Measurements from ENCODE around the gene APOBEC3G.

DNA sequence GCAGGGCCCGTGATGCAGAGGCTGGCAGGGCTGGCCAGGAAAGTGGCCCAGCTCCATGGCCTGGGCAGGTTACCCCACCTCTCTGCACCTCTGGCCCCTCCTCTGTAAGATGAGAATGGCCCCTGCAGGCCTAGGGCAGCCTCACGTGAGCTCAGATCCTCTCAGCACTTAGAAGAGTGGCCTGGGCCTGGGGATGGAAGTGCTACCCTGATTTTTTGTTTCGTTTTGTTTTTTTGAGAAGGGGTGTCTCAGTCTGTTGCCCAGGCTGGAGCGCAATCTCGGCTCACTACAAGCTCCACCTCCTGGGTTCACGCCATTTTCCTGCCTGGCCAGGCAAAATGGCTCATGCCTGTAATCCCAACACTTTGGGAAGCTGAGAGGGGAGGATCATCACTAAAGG is 21.0 kb downstream of the APOBEC3G start:
- TF ChIP-seq, protein P1, sequence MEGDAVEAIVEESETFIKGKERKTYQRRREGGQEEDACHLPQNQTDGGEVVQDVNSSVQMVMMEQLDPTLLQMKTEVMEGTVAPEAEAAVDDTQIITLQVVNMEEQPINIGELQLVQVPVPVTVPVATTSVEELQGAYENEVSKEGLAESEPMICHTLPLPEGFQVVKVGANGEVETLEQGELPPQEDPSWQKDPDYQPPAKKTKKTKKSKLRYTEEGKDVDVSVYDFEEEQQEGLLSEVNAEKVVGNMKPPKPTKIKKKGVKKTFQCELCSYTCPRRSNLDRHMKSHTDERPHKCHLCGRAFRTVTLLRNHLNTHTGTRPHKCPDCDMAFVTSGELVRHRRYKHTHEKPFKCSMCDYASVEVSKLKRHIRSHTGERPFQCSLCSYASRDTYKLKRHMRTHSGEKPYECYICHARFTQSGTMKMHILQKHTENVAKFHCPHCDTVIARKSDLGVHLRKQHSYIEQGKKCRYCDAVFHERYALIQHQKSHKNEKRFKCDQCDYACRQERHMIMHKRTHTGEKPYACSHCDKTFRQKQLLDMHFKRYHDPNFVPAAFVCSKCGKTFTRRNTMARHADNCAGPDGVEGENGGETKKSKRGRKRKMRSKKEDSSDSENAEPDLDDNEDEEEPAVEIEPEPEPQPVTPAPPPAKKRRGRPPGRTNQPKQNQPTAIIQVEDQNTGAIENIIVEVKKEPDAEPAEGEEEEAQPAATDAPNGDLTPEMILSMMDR (IDR thresholded peaks at IDR 0.05; ENCODE audit: poor library complexity): no peak
- no peak for TF ChIP-seq EZH2 (IDR thresholded peaks at IDR 0.05; ENCODE audit: borderline replicate concordance)
